HepG2 (cell line): ENCODE results near the gene DOK1.

Experiments used
- CTCF ChIP-seq: sonication (generic); formaldehyde crosslinking; IDR thresholded peaks from 2 replicates; pipeline ENCODE4 v1.5.0; 2020; ENCODE audit warnings: mild to moderate bottlenecking, missing genetic modification reagents, moderate library complexity
- KLF16 ChIP-seq, 2 experiments: sonication (generic) in 1 of 2; formaldehyde crosslinking in 1 of 2; IDR thresholded peaks; 2 replicates each; pipeline versions ENCODE4 v1.6.1 to v1.8.0; 2016 to 2023; ENCODE audit warnings: missing genetic modification reagents in 2 of 2, missing compliant biosample characterization in 1 of 2
- TSC22D2 ChIP-seq: sonication (generic); formaldehyde crosslinking; IDR thresholded peaks from 2 replicates; pipeline ENCODE4 v1.5.1; 2020; ENCODE audit warnings: missing genetic modification reagents, mild to moderate bottlenecking, borderline replicate concordance

- TF ChIP-seq CTCF (CRISPR knock-in tag) (no peak), KLF16 (CRISPR knock-in tag; IDR thresholded peaks at IDR 0.05) (no peak), TSC22D2 (no peak)
Measured at GRCh38 chr2:74514368-74515270, 39.9 kb upstream of the DOK1 start, which contains the start of gene TLX2.
